DOHH2 (cell line): Measurements from ENCODE around the gene PRSS12.

ENCODE experiments used
- CTCF ChIP-seq: fragments of 200-600 bp; sonication (generic); IDR thresholded peaks from one replicate; pipeline ENCODE4 v1.5.1; 2014; ENCODE audit warnings: antibody characterized with exemption, mild to moderate bottlenecking, low read depth, low read length; ENCODE audit not compliant: poor library complexity, severe bottlenecking
- EZH2phosphoT487 ChIP-seq: fragments of 200-600 bp; sonication (generic); IDR thresholded peaks from 2 replicates; pipeline ENCODE4 v1.6.1; 2017; ENCODE audit warnings: borderline replicate concordance, mild to moderate bottlenecking, antibody characterized with exemption, low read length, moderate library complexity, mixed read lengths

DNA sequence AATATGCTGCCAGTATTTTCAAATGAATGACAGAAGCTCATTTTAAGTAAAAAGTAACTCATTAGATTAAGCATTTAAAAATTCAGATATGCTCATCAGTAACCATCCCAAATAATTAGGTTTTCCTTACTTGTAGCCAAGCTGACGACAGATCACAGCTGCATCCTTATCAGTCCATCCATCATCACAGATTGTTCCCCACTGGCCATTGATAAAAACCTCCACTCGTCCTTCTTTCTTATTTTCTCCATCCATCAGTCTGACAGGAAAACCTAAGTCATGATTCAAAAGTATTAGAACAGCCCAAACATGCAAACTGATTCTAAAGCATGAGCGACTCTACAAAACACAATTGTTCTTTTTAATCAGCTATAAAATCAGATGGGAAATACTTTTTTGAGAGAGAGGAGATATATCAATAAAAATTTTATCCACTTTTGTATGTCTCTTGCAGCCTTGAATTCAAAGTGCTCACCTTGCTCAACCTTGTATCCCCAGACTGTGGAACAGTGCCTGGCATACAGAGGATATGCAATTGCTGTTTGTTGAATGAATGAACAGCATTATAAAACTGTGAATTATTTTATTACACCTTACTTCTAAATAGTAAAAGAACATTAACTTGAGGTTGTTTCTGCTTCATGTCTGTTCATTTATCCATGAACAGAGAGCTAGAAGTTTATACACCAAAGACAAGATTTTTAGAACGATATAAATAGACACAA is 44.3 kb downstream of the PRSS12 start:
- TF ChIP-seq CTCF (no peak), EZH2phosphoT487 (no peak)
